Endometrial microvascular endothelial cells (primary cell): ENCODE data around the gene SLC25A42. TPM values are rescaled to one million over a fixed set of nuclear protein-coding genes. Genes with fewer than 3 reads are reported as not detected.
"Not testable (repeated sequence)": the region's sequence is repeated elsewhere in the genome, so short reads cannot be mapped to it uniquely, and the experiment has no call there.

ENCODE experiments used
- in situ Hi-C: cut with HindIII; loops from 2 replicates; pipeline ENCODE4 v1.10.0; 2017; ENCODE audit warnings: low sequenced_read_pairs, low pct_unique_long_range_greater_than_20kb; ENCODE audit errors: inconsistent ontology term
- total RNA-seq: library from RNA; depleted of rRNA; stranded (reverse); fragments of >200 nt; gene quantifications from one replicate; pipeline ENCODE4 v1.2.3, GENCODE V29; 2015; ENCODE audit errors: inconsistent ontology term

Gene SLC25A42
- total RNA-seq, 1 donor from 2014 or later, result 1.2 TPM

GRCh38 chr19:19120308-19121231 lies 56.8 kb downstream of the SLC25A42 start:
- in situ Hi-C loops, result no loop called here

GRCh38 chr19:19121371-19121770 lies 57.6 kb downstream of the SLC25A42 start:
- in situ Hi-C loops, result no loop called here

- in situ Hi-C loops, result no loop called here
Measured at GRCh38 chr19:19122902-19123301, 59.1 kb downstream of the SLC25A42 start.

- in situ Hi-C loops, result no loop called here
Measured at GRCh38 chr19:19123386-19123785, 59.6 kb downstream of the SLC25A42 start.

- in situ Hi-C loops, result no loop called here
Measured at GRCh38 chr19:19126102-19126501, 62.3 kb downstream of the SLC25A42 start.

GRCh38 chr19:19131989-19132388 lies 68.2 kb downstream of the SLC25A42 start:
- in situ Hi-C loops, result no loop called here

GRCh38 chr19:19132912-19133311 lies 69.1 kb downstream of the SLC25A42 start:
- in situ Hi-C loops, result no loop called here

- in situ Hi-C loops, result no loop called here
Measured at GRCh38 chr19:19133985-19134384, 70.2 kb downstream of the SLC25A42 start.

GRCh38 chr19:19134687-19135158 lies 70.9 kb downstream of the SLC25A42 start:
- in situ Hi-C loops, result no loop called here

- in situ Hi-C loops, result not testable (repeated sequence)
Measured at GRCh38 chr19:19135713-19136112, 71.9 kb downstream of the SLC25A42 start.

- in situ Hi-C loops, result no loop called here
Measured at GRCh38 chr19:19137556-19138108, 73.8 kb downstream of the SLC25A42 start.

GRCh38 chr19:19138109-19138981 lies 74.6 kb downstream of the SLC25A42 start, which contains the start of gene TMEM161A:
TSS of gene TMEM161A (minus strand) at chr19:19138478. CDS start at chr19:19138428, 50 bp downstream.
- in situ Hi-C loops, result no loop called here

- in situ Hi-C loops, result no loop called here
Measured at GRCh38 chr19:19139876-19140229, 76.1 kb downstream of the SLC25A42 start.

- in situ Hi-C loops, result no loop called here
Measured at GRCh38 chr19:19140476-19140875, 76.7 kb downstream of the SLC25A42 start.

- in situ Hi-C loops, result no loop called here
Measured at GRCh38 chr19:19142347-19142746, 78.6 kb downstream of the SLC25A42 start.

- in situ Hi-C loops, result no loop called here
Measured at GRCh38 chr19:19145281-19145680, 81.5 kb downstream of the SLC25A42 start.

GRCh38 chr19:19145684-19146608 lies 82.2 kb downstream of the SLC25A42 start:
- in situ Hi-C loops, result no loop called here

- in situ Hi-C loops, result no loop called here
Measured at GRCh38 chr19:19146865-19147264, 83.1 kb downstream of the SLC25A42 start.
